HK-2 (cell line): Measurements from ENCODE around the gene AMELX.

Source experiments
- DNase-seq: peaks from one replicate; pipeline ENCODE4 v3.0.0-alpha.2; 2018; ENCODE audit not compliant: unreplicated experiment

Gene AMELX

GRCh38 chrX:11309220-11309619 lies 16.0 kb downstream of the AMELX start:
- DNase-seq = no peak

- DNase-seq = no peak
These were observed 18.5 kb downstream of the AMELX start for GRCh38 chrX:11311706-11312105.

GRCh38 chrX:11319806-11320520 lies 26.8 kb downstream of the AMELX start:
- DNase-seq = no peak

GRCh38 chrX:11321986-11322385 lies 28.8 kb downstream of the AMELX start:
- DNase-seq = no peak

- DNase-seq = no peak
These were observed 34.9 kb downstream of the AMELX start for GRCh38 chrX:11328134-11328533.

GRCh38 chrX:11329021-11329420 lies 35.8 kb downstream of the AMELX start:
- no peak for DNase-seq

- no peak for DNase-seq
These were observed 38.6 kb downstream of the AMELX start for GRCh38 chrX:11331788-11332187.

- DNase-seq = no peak
These were observed 41.0 kb downstream of the AMELX start for GRCh38 chrX:11334165-11334564.

- no peak for DNase-seq
These were observed 43.0 kb downstream of the AMELX start for GRCh38 chrX:11336201-11336600.

- DNase-seq = no peak
These were observed 44.2 kb downstream of the AMELX start for GRCh38 chrX:11337292-11338009.

- peak; percentile 4 for DNase-seq
These were observed 48.3 kb downstream of the AMELX start for GRCh38 chrX:11341274-11342201.

GRCh38 chrX:11342673-11343072 lies 49.5 kb downstream of the AMELX start:
- no peak for DNase-seq

- no peak for DNase-seq
These were observed 53.0 kb downstream of the AMELX start for GRCh38 chrX:11346121-11346682.

- DNase-seq = no peak
These were observed 54.1 kb downstream of the AMELX start for GRCh38 chrX:11347300-11347699.

- no peak for DNase-seq
These were observed 55.8 kb downstream of the AMELX start for GRCh38 chrX:11349020-11349419.

GRCh38 chrX:11349661-11350337 lies 56.6 kb downstream of the AMELX start:
- DNase-seq = no peak
